HuH-7.5 (cell line): ENCODE results near the gene CYP4F22.
"Not testable (repeated sequence)": the region's sequence is repeated elsewhere in the genome, so short reads cannot be mapped to it uniquely, and the experiment has no call there.

ENCODE experiments used
- DNase-seq: peaks from one replicate; pipeline ENCODE4 v3.0.0; 2011; ENCODE audit warnings: low spot score

Gene CYP4F22

GRCh38 chr19:15570420-15570819, 62.1 kb downstream of the CYP4F22 start:
- no peak for DNase-seq

GRCh38 chr19:15575406-15575805, 67.1 kb downstream of the CYP4F22 start:
- DNase-seq = no peak

DNA sequence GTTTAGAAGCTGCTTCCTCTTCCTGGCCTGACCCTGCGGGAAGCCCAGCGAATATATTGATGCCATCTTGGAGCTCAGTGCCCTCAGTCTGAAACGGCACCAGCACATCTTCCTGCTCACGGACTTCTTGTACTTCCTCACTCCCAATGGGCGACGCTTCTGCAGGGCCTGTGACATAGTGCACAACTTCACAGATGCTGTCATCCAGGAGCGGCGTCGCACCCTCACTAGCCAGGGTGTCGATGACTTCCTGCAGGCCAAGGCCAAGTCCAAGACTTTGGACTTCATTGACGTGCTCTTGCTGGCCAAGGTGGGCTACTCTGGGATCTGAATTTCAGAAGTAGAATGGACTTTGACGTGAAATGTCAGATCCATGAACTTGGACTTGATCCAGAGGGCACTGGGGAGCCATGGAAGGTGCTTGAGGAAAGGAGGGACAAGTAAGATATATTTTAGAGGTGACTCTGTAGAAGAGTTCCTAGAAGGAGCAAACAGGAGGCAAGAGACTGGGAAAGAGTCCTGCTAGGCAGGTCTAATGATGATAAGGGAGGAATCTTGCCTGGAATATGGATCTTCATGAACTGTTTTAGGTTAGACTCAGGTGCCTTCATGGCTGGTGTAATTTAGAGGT, 68.3 kb downstream of the CYP4F22 start:
- DNase-seq = no peak

DNA sequence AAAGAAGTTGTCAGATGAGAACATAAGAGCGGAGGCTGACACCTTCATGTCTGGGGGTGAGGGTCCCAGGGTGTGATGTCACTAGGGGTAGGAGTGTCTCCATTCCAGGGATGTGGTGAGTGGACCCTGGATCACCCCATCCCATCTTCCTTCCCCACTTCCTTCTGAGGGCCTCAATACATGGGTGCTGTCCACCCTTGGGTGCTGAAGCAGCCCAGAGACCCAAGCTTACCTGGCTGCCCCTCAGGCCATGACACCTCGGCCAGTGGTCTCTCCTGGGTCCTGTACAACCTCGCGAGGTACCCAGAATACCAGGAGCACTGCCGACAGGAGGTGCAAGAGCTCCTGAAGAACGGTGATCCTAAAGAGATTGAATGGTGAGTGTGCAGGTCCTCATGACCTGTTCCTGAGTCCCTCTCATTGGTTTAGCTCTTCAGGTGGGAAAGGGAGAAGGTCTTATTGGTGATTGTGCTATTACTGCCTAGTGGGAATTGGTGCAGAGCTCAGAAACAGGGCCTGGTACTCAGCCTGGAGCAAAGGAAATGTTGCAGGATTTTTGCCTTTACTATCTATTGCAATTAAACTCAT, 69.0 kb downstream of the CYP4F22 start:
- DNase-seq = no peak

DNA sequence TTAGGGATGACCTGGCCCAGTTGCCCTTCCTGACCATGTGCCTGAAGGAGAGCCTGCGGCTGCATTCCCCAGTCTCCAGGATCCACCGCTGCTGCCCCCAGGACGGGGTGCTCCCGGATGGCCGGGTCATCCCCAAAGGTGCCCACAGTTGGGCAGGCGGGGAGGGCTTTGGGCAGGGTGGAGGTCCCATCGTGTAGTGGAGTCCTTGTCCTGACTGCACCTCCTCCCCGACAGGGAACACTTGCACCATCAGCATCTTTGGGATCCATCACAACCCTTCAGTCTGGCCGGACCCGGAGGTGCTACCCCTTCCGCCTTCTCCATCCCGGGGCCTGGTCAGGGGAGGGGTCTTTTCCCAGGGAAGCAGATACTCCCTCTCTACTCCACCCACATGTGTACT, 75.0 kb downstream of the CYP4F22 start:
- DNase-seq = no peak

GRCh38 chr19:15584095-15584494, 75.8 kb downstream of the CYP4F22 start:
- no peak for DNase-seq

- DNase-seq = peak; percentile 83
Observed at GRCh38 chr19:15584541-15585115, 76.3 kb downstream of the CYP4F22 start.

GRCh38 chr19:15587663-15588062, 79.3 kb downstream of the CYP4F22 start:
- DNase-seq = no peak

DNA sequence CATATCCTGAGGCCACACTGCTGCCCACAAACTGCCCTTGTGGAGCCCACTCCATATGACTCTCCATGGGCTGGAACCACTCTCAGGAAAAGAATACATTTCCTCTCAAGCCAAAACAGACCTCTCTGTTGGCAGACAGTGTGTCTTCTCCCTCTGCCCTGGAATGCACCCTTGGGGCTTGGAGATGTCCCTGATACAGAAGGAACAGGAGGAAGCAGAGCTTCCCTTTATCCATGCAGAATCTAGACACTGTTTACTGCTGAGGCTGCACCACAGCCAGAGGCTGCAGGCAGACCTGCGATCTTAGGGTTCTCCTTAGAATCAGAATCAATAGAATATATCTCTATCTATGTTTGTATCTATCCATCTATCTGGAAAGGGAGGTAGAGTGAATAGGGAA, 79.9 kb downstream of the CYP4F22 start:
- no peak for DNase-seq

GRCh38 chr19:15589760-15590451, 81.6 kb downstream of the CYP4F22 start:
- no peak for DNase-seq

DNA sequence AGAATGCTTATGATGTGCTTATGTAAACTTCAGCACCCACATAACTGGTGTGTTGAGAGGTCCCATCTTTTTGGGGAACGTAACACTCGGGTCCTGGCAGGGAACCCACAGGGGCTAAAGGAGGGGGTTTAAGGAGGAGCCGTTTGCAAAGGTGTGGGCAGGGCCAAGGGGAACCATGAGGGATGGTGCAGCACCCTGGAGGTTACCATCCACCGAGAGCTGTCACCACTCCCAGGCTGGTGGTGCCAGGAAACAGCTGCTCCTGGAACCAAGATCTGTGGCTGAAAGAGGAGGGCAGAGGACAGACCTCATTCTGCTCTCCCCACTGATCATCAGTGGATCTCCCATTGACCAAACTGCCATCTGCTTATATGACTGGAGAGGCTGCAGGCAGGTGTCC, 83.5 kb downstream of the CYP4F22 start:
- DNase-seq = no peak

- DNase-seq = not testable (repeated sequence)
Observed at GRCh38 chr19:15592506-15592905, 84.2 kb downstream of the CYP4F22 start.

- DNase-seq = not testable (repeated sequence)
Observed at GRCh38 chr19:15593766-15594165, 85.4 kb downstream of the CYP4F22 start.

- no peak for DNase-seq
Observed at GRCh38 chr19:15595069-15595468, 86.7 kb downstream of the CYP4F22 start.
